ENCODE data around the gene RAP2A.
A peak's percentile ranks its signal among the peaks of the same experiment; 100 is the strongest.

Gene RAP2A

GRCh38 chr13:97414392-97414791 lies 19.6 kb upstream of the RAP2A start:
- DNase-seq (ENCODE audit: low read depth) = no peak
- TF ChIP-seq CTCF (IDR thresholded peaks at IDR 0.05; ENCODE audit: low read length, missing control alignments) = no peak
- H3K4me3 ChIP-seq (replicated peaks; ENCODE audit: low read depth, low read length) = no peak overlapping the region

- TF ChIP-seq CTCF (IDR thresholded peaks at IDR 0.05; ENCODE audit: low read length, missing control alignments) = no peak
- H3K4me3 ChIP-seq (replicated peaks; ENCODE audit: low read depth, low read length) = no peak overlapping the region
These were observed 16.3 kb upstream of the RAP2A start for GRCh38 chr13:97417698-97418097.

GRCh38 chr13:97422118-97423054 lies 11.6 kb upstream of the RAP2A start:
- TF ChIP-seq CTCF (IDR thresholded peaks at IDR 0.05; ENCODE audit: low read length, missing control alignments) = no peak
- no peak overlapping the region for H3K4me3 ChIP-seq (replicated peaks; ENCODE audit: low read depth, low read length)
- no peak for DNase-seq (ENCODE audit: low read depth)

More at GRCh38 chr13:97417698-97418097, 16.3 kb upstream of the RAP2A start:
- no peak for DNase-seq (ENCODE audit: low read depth)

GRCh38 chr13:97423300-97424045 lies 10.5 kb upstream of the RAP2A start:
- no peak overlapping the region for H3K4me3 ChIP-seq (replicated peaks; ENCODE audit: low read depth, low read length)
- peak; percentile 25 for DNase-seq (ENCODE audit: low read depth)
- TF ChIP-seq CTCF (IDR thresholded peaks at IDR 0.05; ENCODE audit: low read length, missing control alignments) = no peak

- no peak for TF ChIP-seq CTCF (IDR thresholded peaks at IDR 0.05; ENCODE audit: low read length, missing control alignments)
- DNase-seq (ENCODE audit: low read depth) = no peak
- no peak overlapping the region for H3K4me3 ChIP-seq (replicated peaks; ENCODE audit: low read depth, low read length)
These were observed 8.4 kb upstream of the RAP2A start for GRCh38 chr13:97425590-97425989.

- no peak for TF ChIP-seq CTCF (IDR thresholded peaks at IDR 0.05; ENCODE audit: low read length, missing control alignments)
- no peak for DNase-seq (ENCODE audit: low read depth)
- no peak overlapping the region for H3K4me3 ChIP-seq (replicated peaks; ENCODE audit: low read depth, low read length)
These were observed 7.3 kb upstream of the RAP2A start for GRCh38 chr13:97426695-97427094.
